Smooth muscle cell (in vitro differentiated cells): Measurements from ENCODE around the gene MTX1. TPM values are rescaled to one million over a fixed set of nuclear protein-coding genes. Genes with fewer than 3 reads are reported as not detected.
"Not testable (repeated sequence)": the region's sequence is repeated elsewhere in the genome, so short reads cannot be mapped to it uniquely, and the experiment has no call there.

Experiments
- DNase-seq: peaks from one replicate; lab custom pipeline; 2025; ENCODE audit not compliant: unreplicated experiment; lab: John Stamatoyannopoulos, UW
- H2AFZ ChIP-seq: fragments of 200-600 bp; sonication (generic); 2 replicates; pipeline ENCODE4 v1.6.0; 2016; ENCODE audit warnings: antibody characterized with exemption, low read depth, mild to moderate bottlenecking
- H3F3A ChIP-seq: fragments of 200-600 bp; sonication (generic); 2 replicates; pipeline ENCODE4 v1.6.0; 2017; ENCODE audit warnings: antibody characterized with exemption, low read depth
- H3K27ac ChIP-seq: fragments of 200-600 bp; sonication (generic); 2 replicates; pipeline ENCODE4 v1.5.1; 2016; ENCODE audit warnings: low read depth, mild to moderate bottlenecking
- H3K27me3 ChIP-seq: fragments of 200-600 bp; sonication (generic); 2 replicates; pipeline ENCODE4 v1.6.1; 2016; ENCODE audit warnings: low read depth, mild to moderate bottlenecking
- H3K36me3 ChIP-seq: fragments of 200-600 bp; sonication (generic); 2 replicates; pipeline ENCODE4 v1.5.1; 2016; ENCODE audit warnings: low read depth
- H3K4me1 ChIP-seq: fragments of 200-600 bp; sonication (generic); 2 replicates; pipeline ENCODE4 v1.5.1; 2016; ENCODE audit warnings: low read depth
- H3K4me2 ChIP-seq: fragments of 200-600 bp; sonication (generic); 2 replicates; pipeline ENCODE4 v1.6.0; 2016; ENCODE audit warnings: mild to moderate bottlenecking
- H3K4me3 ChIP-seq: fragments of 200-600 bp; sonication (generic); 2 replicates; pipeline ENCODE4 v1.5.1; 2016; ENCODE audit warnings: mild to moderate bottlenecking
- H3K79me2 ChIP-seq: fragments of 200-600 bp; sonication (generic); 2 replicates; pipeline ENCODE4 v1.6.0; 2016; ENCODE audit warnings: low read depth, mild to moderate bottlenecking
- H3K9ac ChIP-seq: fragments of 200-600 bp; sonication (generic); 2 replicates; pipeline ENCODE4 v1.6.0; 2016; ENCODE audit warnings: low read depth
- H3K9me3 ChIP-seq: fragments of 200-600 bp; sonication (generic); replicated peaks from 2 replicates; pipeline ENCODE4 v1.5.1; 2016; ENCODE audit warnings: low read depth
- H4K20me1 ChIP-seq: fragments of 200-600 bp; sonication (generic); 2 replicates; pipeline ENCODE4 v1.6.0; 2016; ENCODE audit warnings: low read depth
- CTCF ChIP-seq: fragments of 200-600 bp; sonication (generic); IDR thresholded peaks from 2 replicates; pipeline ENCODE4 v1.5.1; 2017; ENCODE audit warnings: borderline replicate concordance, mild to moderate bottlenecking, antibody characterized with exemption; ENCODE audit not compliant: insufficient read depth, poor library complexity, severe bottlenecking
- whole genome bisulfite sequencing: methylation state at CpG from one replicate; pipeline ENCODE4 v1.1.7; 2016; ENCODE audit warnings: low lambda C conversion rate; 5-methylcytosine and 5-hydroxymethylcytosine counted together
- polyA plus RNA-seq: library from polyadenylated mRNA; unstranded; fragments of >200 nt; fragmentation: Nextera tagmentation; extraction: Ambion mirVana; gene quantifications from 2 replicates; pipeline ENCODE4 v1.2.1, GENCODE V29; 2016
- total RNA-seq: library from RNA; depleted of rRNA; stranded (reverse); fragments of >200 nt; gene quantifications from 2 replicates; pipeline ENCODE4 v1.2.3, GENCODE V29; 2014

Gene MTX1
- total and polyA plus RNA-seq, 2 experiments from 2014 or later, result 45.2 to 109 TPM

GRCh38 chr1:155244368-155245162, 36.1 kb downstream of the MTX1 start:
- Histone ChIP-seq H3K9ac (peak overlapping the region; percentile 20), H3K36me3 (no peaks in the 10 kb centered on the region), H3F3A (peaks cover 12% of the 10 kb centered on the region), H3K79me2 (no peaks in the 10 kb centered on the region), H3K9me3 (no peaks in the 10 kb centered on the region), H3K27me3 (no peaks in the 10 kb centered on the region), H3K4me2 (peak overlapping the region; percentile 87), H3K4me3 (peak overlapping the region; percentile 59), H4K20me1 (no peaks in the 10 kb centered on the region), H2AFZ (peak overlapping the region; percentile 82), H3K27ac (peak overlapping the region; percentile 79), H3K4me1 (no peaks in the 10 kb centered on the region)
- DNase-seq, result peak; percentile 88
- TF ChIP-seq CTCF, result peak; percentile 38
- whole genome bisulfite sequencing, result under 1% methylated on average over 52 of the region's 53 CpGs

- H3F3A ChIP-seq, result peaks cover 12% of the 10 kb centered on the region
- H3K27me3 ChIP-seq, result no peaks in the 10 kb centered on the region
- H3K4me2 ChIP-seq, result peak overlapping the region; percentile 82
- H3K4me1 ChIP-seq, result no peaks in the 10 kb centered on the region
- H3K4me3 ChIP-seq, result peak overlapping the region; percentile 59
- 50% methylated on average over 8 of the region's 8 CpGs for WGBS
- DNase-seq, result no peak
- no peaks in the 10 kb centered on the region for H3K36me3 ChIP-seq
- peak overlapping the region; percentile 79 for H3K27ac ChIP-seq
- TF ChIP-seq CTCF, result no peak
- H2AFZ ChIP-seq, result peak overlapping the region; percentile 82
- no peaks in the 10 kb centered on the region for H3K79me2 ChIP-seq
- peak overlapping the region; percentile 4 for H3K9ac ChIP-seq
- no peaks in the 10 kb centered on the region for H4K20me1 ChIP-seq
- no peaks in the 10 kb centered on the region for H3K9me3 ChIP-seq
These were observed 36.6 kb downstream of the MTX1 start for GRCh38 chr1:155245163-155245524.

GRCh38 chr1:155246796-155247195, 38.3 kb downstream of the MTX1 start:
- H3K27ac ChIP-seq, H3K4me2 ChIP-seq, DNase-seq, H3K36me3 ChIP-seq, H3K9ac ChIP-seq, H2AFZ ChIP-seq, H4K20me1 ChIP-seq, H3K27me3 ChIP-seq, H3K4me1 ChIP-seq, H3K79me2 ChIP-seq, H3K4me3 ChIP-seq, H3K9me3 ChIP-seq: not testable (repeated sequence)
- H3F3A ChIP-seq, result peaks cover 12% of the 10 kb centered on the region
- 94% methylated on average over 3 of the region's 3 CpGs for WGBS

GRCh38 chr1:155247667-155248553, 39.4 kb downstream of the MTX1 start:
- Histone ChIP-seq H3F3A (peaks cover 12% of the 10 kb centered on the region), H3K27ac (no peak overlapping the region), H3K27me3 (no peaks in the 10 kb centered on the region), H3K4me1 (no peaks in the 10 kb centered on the region), H3K9ac (no peak overlapping the region), H3K4me2 (no peak overlapping the region), H3K79me2 (no peaks in the 10 kb centered on the region), H2AFZ (no peak overlapping the region), H3K4me3 (no peak overlapping the region), H3K9me3 (no peaks in the 10 kb centered on the region), H3K36me3 (no peaks in the 10 kb centered on the region), H4K20me1 (no peaks in the 10 kb centered on the region)
- no peak for TF ChIP-seq CTCF
- DNase-seq, result no peak
- WGBS, result 97% methylated on average over 26 of the region's 26 CpGs
